Bronchial epithelial cell (primary cell): ENCODE results near the gene SDF4. TPM values are rescaled to one million over a fixed set of nuclear protein-coding genes. Genes with fewer than 3 reads are reported as not detected.

Experiments used
- DNase-seq: peaks from one replicate; pipeline ENCODE4 v3.0.0-alpha.2; 2010; ENCODE audit warnings: low read depth
- FAIRE-seq: peaks from 2 replicates; lab custom pipeline; 2011; peaks lifted over from hg19 to GRCh38; lab: Jason Lieb, UNC
- H3K27me3 ChIP-seq: 2 replicates; pipeline ENCODE4 v1.5.1; 2011; ENCODE audit warnings: low read length; ENCODE audit not compliant: control insufficient read depth, insufficient read depth
- H3K36me3 ChIP-seq: 2 replicates; pipeline ENCODE4 v1.5.1; 2011; ENCODE audit warnings: low read length; ENCODE audit not compliant: control insufficient read depth, insufficient read depth
- H3K4me3 ChIP-seq: 2 replicates; pipeline ENCODE4 v1.5.1; 2011; ENCODE audit warnings: mild to moderate bottlenecking, low read depth, low read length, control low read depth
- total RNA-seq: library from RNA; depleted of rRNA; stranded (reverse); fragments of >200 nt; gene quantifications from 2 replicates; pipeline ENCODE4 v1.2.1, GENCODE V29; 2014
- TF ChIP-seq, protein P1 (sequence below): IDR thresholded peaks from 2 replicates; pipeline ENCODE4 v1.5.1; 2011; ENCODE audit warnings: mild to moderate bottlenecking, moderate library complexity, low read length, control low read depth, inconsistent platforms; ENCODE audit not compliant: insufficient read depth, severe bottlenecking

The SDF4 gene
- total RNA-seq, 1 donor from 2014 or later: 68.2 TPM

DNA sequence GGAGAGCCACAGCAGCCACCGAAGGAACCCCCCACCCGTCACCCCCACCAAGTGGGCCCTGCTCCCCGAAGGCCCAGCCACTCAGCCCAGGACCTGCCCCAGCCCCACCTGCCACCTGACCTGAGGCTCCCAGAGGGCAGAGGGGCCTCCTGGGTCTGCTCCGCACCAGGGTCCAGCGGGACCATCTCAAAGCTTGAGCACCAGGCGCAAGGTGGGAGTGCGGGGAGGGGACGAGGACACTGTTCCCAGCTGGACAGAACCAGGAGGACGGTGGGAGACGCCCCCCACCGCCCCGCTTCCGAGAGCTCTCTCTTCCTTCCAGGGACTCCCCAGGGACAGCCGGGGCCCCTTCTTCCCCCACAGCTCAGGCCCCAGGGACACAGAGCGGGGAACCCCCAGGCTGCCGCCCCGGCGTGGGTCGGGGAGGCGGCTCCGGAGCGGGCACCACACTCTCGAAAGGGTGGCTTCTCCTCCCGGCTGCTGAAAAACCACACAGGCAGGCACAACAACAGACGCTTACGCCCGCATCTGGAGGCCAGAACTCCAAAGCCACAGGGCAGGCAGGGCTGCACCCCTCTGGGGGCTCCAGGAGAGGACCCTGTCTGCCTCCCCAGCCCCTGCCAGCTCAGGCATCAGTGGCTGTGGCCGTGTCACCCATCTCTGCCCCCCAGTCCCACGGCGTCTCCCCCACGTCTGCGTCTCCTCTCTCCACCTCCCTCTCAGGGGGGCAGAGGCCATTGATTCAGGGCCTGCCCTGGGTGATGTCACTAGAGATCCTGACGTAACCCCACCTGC, 60.1 kb downstream of the SDF4 start:
- Histone ChIP-seq H3K36me3 (peaks cover 7% of the 10 kb centered on the region), H3K27me3 (peaks cover 5% of the 10 kb centered on the region), H3K4me3 (no peak overlapping the region)
- no peak for DNase-seq
- no peak for FAIRE-seq
- TF ChIP-seq, protein P1, sequence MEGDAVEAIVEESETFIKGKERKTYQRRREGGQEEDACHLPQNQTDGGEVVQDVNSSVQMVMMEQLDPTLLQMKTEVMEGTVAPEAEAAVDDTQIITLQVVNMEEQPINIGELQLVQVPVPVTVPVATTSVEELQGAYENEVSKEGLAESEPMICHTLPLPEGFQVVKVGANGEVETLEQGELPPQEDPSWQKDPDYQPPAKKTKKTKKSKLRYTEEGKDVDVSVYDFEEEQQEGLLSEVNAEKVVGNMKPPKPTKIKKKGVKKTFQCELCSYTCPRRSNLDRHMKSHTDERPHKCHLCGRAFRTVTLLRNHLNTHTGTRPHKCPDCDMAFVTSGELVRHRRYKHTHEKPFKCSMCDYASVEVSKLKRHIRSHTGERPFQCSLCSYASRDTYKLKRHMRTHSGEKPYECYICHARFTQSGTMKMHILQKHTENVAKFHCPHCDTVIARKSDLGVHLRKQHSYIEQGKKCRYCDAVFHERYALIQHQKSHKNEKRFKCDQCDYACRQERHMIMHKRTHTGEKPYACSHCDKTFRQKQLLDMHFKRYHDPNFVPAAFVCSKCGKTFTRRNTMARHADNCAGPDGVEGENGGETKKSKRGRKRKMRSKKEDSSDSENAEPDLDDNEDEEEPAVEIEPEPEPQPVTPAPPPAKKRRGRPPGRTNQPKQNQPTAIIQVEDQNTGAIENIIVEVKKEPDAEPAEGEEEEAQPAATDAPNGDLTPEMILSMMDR: no peak

DNA sequence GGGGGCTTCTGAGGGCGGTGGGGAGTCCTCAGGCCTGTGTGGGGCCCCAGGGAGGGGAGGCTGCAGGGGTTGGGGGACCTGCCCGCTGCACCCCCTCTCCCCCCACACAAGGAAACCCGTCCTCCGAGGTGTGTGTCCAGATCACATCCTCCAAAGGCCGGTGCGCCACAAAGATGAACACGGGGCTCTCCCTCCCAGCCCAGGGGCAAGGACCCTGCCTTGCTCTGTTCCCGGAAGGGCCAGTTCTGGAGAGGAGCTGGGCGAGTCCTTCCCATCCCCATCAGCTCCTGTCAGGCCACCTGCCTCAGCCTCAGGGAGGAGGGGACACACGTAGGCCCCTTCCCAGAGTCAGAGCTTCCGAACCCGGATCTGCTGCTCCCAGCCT, 60.6 kb downstream of the SDF4 start:
- Histone ChIP-seq H3K4me3 (no peak overlapping the region), H3K27me3 (peaks cover 5% of the 10 kb centered on the region), H3K36me3 (peaks cover 7% of the 10 kb centered on the region)
- no peak for FAIRE-seq
- TF ChIP-seq, protein P1: no peak
- no peak for DNase-seq

DNA sequence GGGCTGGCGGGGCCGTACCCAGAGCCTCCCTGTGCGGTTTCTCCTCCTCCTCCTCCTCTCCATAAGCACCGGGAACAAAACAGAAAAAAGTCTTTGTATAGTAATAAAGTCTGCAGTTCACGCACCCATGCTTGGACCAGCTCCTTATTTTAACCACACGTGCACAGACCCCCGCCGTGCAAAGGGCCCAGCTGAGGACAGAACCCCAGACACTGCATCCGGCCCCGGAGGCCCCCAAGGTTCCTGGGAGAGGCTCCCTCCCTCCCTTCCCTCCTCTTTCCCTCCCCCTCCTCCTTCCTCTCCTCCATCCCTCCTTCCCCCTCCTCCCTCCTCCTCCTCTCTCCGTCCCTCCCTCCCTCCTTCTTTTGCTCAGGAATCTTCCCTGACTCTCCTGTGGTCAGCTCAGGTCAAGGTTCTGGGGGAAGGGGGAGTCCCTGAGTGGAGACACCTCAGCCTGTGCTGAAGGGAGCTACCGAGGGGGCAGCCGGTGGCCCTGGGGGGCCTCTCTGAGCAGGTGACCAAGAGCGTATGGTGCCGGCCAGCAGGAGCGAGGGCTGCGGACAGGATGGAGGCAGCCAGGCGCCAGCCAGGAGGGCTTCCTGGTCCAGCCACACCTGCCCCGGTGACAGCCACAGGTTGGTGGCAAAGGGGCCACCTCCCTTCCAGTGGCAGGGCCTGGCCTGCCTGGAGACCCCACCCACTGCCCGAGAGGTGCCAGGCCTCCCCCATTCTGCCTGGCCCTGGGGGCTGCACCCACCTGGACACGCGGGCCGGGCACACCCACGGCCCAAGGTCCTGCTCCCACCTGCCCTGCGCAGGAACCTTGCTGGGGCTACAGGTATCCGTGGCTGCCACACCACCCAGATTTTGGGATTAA, 61.3 kb downstream of the SDF4 start:
- peaks cover 8% of the 10 kb centered on the region for H3K36me3 ChIP-seq
- H3K27me3 ChIP-seq: peaks cover 5% of the 10 kb centered on the region
- no peak for FAIRE-seq
- no peak overlapping the region for H3K4me3 ChIP-seq
- DNase-seq: no peak
- TF ChIP-seq, protein P1: no peak

DNA sequence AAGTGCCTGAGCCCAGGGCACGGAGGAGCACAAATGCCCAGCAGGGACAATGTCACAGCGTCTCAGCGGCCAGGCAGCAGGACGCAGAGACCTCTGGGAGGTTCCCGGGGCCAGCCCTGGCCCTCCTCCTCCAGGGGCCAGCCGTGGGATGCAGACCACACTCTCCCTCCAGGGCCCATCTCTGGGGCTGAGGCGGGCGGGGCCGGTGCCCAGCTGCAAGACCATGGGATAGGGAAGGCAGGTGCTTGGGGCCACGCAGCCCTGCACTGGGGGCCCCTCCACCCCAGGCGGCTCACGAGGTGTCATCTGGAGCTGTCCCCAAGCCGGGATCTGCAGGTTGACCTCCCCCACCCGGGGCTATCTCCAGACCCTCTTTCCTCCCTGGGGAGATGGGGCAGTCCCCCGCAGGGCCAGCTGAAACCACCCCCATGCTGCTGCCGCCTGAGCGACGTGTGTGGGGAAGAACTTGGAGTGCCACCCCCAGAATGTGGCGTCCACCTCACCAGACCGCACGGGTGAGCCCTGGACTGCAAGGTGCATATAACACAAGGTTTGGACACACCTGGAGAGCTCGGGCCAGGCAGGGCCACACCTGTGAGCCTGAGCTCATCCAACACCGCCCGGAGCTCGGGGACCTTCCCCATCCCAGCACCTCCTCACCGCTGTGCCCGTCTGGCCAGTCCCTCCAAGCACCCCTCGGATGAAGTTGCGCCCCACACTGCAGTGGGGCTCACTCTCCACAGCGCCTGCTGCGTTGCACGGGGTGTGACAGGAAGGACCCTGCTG, 62.2 kb downstream of the SDF4 start:
- no peak for FAIRE-seq
- H3K27me3 ChIP-seq: peaks cover 5% of the 10 kb centered on the region

More for the DNA sequence above, 62.2 kb downstream of the SDF4 start:
- H3K4me3 ChIP-seq: no peak overlapping the region
- TF ChIP-seq, protein P1: no peak
- peaks cover 11% of the 10 kb centered on the region for H3K36me3 ChIP-seq
- DNase-seq: no peak
